ENCODE data around the gene ENTREP3.
"Not testable (repeated sequence)": the region's sequence is repeated elsewhere in the genome, so short reads cannot be mapped to it uniquely, and the experiment has no call there.

DNA sequence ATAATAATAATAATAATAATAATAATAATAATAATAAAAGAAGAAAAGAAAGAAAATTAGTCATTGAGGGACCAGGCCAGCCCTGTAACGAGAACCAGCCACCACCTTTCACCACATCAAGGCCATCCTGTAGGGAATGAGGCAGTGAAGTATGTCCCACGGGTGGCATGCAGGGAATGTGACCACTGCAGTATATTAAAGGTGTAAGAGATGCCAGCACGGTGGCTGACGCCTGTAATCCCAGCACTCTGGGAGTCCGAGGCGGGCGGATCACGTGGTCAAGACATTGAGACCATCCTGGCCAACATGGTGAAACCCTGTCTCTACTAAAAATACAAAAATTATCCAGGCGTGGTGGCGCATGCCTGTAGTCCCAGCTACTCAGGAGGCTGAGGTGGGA lies 35.7 kb upstream of the ENTREP3 start:
- not testable (repeated sequence) for TF ChIP-seq POLR2A, CTCF (IDR thresholded peaks at IDR 0.05)

All from heart left ventricle (tissue), 13 donors.